Myometrial cell (primary cell): Measurements from ENCODE around the gene PLA2G12B. TPM values are rescaled to one million over a fixed set of nuclear protein-coding genes. Genes with fewer than 3 reads are reported as not detected.

Source experiments
- total RNA-seq: library from RNA; depleted of rRNA; stranded (reverse); fragments of >200 nt; gene quantifications from 2 replicates; pipeline ENCODE4 v1.2.3, GENCODE V29; 2015

PLA2G12B gene, protein sequence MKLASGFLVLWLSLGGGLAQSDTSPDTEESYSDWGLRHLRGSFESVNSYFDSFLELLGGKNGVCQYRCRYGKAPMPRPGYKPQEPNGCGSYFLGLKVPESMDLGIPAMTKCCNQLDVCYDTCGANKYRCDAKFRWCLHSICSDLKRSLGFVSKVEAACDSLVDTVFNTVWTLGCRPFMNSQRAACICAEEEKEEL
- total RNA-seq: not detected in 2 replicates

DNA sequence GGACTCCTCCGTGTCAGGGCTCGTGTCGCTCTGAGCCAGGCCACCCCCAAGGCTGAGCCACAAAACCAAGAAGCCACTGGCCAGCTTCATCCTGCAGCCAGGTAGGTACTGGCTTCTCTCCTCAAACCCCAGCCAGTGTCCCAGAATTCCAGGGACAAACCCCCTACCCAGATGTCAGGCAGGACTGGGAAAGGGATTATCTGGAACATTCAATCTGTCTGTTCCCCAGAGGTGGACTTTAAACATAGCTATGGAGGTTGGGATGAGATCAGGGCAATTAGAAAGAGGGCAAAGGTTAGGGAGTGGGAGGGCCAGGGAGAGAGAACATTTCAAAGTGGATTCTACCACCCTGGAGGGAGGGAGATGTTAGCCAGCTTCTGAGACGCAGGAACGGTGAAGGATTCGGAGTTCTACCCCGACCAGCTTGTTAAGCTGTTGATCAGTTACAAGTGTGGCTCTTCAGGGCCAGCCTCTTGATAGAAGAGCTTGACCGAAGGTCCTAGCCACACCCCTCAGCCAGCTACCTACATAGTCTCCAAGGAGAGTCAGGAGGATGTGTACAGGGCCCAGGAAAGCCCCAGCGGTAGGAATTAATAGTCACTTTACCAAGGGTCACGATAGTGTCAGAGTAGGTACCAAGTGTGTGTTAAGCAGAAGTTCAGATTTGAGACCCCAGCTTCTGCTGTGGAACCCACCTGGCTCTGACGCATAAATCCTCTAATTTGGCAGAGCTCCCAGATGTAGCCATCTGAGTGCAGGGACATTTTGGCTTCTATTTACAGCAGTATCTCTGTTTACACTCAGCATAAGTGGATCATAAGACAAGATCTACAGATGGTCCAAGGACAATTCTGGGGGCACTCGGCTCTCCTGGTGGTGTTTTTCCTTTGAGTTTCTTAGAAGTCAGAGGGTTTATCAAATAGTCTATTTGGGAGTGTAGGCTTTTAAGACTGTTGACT, at the start of gene PLA2G12B:
PLA2G12B (minus strand) TSS at position 211 of the 959 bp plus-strand sequence; CDS start at position 90, 121 bp downstream.

DNA sequence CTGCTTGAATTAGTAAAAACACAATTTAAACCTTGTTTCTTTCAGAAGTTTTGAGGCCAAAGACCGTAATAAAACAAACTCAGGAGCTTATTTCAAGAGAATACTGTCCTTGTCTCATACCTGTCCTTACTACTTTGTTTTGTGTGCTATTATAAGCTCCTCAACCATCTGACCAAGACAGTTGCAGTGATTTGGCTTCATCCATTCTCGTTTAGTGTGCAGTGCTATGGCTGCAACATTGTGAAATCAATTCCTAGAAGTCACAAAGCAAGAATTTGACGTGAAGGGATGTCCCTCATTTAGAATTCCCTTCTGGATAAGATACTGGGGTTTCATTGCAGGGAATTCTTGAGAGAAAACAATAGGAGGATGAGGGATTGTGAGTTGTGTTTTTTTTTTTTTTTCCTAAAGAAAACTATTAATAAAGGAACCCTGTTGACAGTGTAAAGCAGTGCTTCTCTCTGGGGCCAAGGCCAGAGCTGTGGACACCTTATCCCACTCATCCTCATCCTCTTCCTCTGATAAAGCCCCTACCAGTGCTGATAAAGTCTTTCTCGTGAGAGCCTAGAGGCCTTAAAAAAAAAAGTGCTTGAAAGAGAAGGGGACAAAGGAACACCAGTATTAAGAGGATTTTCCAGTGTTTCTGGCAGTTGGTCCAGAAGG, 61.3 kb downstream of the PLA2G12B start, which contains the start of gene OIT3:
OIT3 (plus strand) TSS at position 604 of the 663 bp plus-strand sequence. CDS start 60 bp downstream, outside the sequence.

Other genes starting within 250 kb of the PLA2G12B start
- gene OIT3, start 61.1 kb downstream of the PLA2G12B start, total RNA-seq: not detected in 2 replicates
- 86.2 and 102 TPM in 2 replicates for gene P4HA1, start 142.1 kb upstream of the PLA2G12B start, total RNA-seq
- 1.2 and 1.8 TPM in 2 replicates for gene NUDT13, start 155.6 kb upstream of the PLA2G12B start, total RNA-seq
- gene ECD, start 213.2 kb upstream of the PLA2G12B start, total RNA-seq: 34.3 and 38.8 TPM in 2 replicates
- 6.6 and 11.3 TPM in 2 replicates for gene FAM149B1, start 213.3 kb upstream of the PLA2G12B start, total RNA-seq